ENCODE results near the gene PTPRK. TPM values are rescaled to one million over a fixed set of nuclear protein-coding genes. Genes with fewer than 3 reads are reported as not detected.
"Not testable (repeated sequence)": the region's sequence is repeated elsewhere in the genome, so short reads cannot be mapped to it uniquely, and the experiment has no call there.

PTPRK gene
- total and polyA plus RNA-seq, 9 of the 15 experiments (the other 6 are each of a cell fraction or from before 2014, with no cell fraction given): 0.04 to 0.51 TPM; not detected in 7

DNA sequence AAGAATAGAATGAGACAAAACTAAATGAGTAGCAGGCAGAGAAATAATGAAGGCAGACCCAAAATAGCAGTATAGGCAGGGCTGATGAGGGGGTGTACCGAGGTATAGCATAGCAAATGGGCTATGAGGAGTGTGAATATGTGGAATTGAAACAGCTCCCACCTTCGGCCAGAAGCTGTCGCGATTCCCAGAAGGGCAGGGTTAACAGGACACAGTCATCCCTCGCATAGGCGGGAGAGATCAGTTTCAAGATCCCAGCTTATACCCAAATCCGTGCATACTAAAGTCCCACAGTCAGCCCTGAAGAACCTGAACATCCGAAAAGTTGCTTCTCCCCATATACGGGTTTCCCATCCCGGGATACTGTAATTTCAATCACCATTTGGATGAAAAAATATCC is 82.7 kb downstream of the PTPRK start (continued):
- no peak for TF ChIP-seq SOX6 (IDR thresholded peaks at IDR 0.05)
- no peak for TF ChIP-seq FOXM1 (IDR thresholded peaks at IDR 0.05; ENCODE audit: low read depth)
- no peak for TF ChIP-seq FOXM1 (CRISPR knock-in tag; IDR thresholded peaks at IDR 0.05; ENCODE audit: low read depth)
- TF ChIP-seq ZNF143 (CRISPR knock-in tag; IDR thresholded peaks at IDR 0.05): no peak
- no peak for TF ChIP-seq ZNF436 (CRISPR knock-in tag; IDR thresholded peaks at IDR 0.05)
- TF ChIP-seq BDP1 (IDR thresholded peaks at IDR 0.05; ENCODE audit: insufficient read depth, insufficient read length): no peak
- TF ChIP-seq, protein P1, sequence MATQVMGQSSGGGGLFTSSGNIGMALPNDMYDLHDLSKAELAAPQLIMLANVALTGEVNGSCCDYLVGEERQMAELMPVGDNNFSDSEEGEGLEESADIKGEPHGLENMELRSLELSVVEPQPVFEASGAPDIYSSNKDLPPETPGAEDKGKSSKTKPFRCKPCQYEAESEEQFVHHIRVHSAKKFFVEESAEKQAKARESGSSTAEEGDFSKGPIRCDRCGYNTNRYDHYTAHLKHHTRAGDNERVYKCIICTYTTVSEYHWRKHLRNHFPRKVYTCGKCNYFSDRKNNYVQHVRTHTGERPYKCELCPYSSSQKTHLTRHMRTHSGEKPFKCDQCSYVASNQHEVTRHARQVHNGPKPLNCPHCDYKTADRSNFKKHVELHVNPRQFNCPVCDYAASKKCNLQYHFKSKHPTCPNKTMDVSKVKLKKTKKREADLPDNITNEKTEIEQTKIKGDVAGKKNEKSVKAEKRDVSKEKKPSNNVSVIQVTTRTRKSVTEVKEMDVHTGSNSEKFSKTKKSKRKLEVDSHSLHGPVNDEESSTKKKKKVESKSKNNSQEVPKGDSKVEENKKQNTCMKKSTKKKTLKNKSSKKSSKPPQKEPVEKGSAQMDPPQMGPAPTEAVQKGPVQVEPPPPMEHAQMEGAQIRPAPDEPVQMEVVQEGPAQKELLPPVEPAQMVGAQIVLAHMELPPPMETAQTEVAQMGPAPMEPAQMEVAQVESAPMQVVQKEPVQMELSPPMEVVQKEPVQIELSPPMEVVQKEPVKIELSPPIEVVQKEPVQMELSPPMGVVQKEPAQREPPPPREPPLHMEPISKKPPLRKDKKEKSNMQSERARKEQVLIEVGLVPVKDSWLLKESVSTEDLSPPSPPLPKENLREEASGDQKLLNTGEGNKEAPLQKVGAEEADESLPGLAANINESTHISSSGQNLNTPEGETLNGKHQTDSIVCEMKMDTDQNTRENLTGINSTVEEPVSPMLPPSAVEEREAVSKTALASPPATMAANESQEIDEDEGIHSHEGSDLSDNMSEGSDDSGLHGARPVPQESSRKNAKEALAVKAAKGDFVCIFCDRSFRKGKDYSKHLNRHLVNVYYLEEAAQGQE (IDR thresholded peaks at IDR 0.05; ENCODE audit: borderline replicate concordance): no peak
- TF ChIP-seq, protein P1 (CRISPR knock-in tag; IDR thresholded peaks at IDR 0.05; ENCODE audit: low read depth): no peak
- no peak for TF ChIP-seq SRSF9 (IDR thresholded peaks at IDR 0.05; ENCODE audit: borderline replicate concordance, low read depth, low read length)
- TF ChIP-seq KLF1 (tag; IDR thresholded peaks at IDR 0.05): no peak

- not testable (repeated sequence) for H3K27ac ChIP-seq (ENCODE audit: extremely low read depth, low read depth, low read length); ATAC-seq
Observed at GRCh38 chr6:128434752-128435151, 85.6 kb downstream of the PTPRK start.

More at GRCh38 chr6:128434752-128435151, 85.6 kb downstream of the PTPRK start:
- H3K27me3 ChIP-seq (ENCODE audit: control insufficient read depth in 2 of 2, insufficient read depth in 2 of 2, low read length in 2 of 2); FAIRE-seq; H3K9me3 ChIP-seq (replicated peaks; ENCODE audit: control insufficient read depth, insufficient read depth, low read depth, low read length); CTCF ChIA-PET (ENCODE audit: low intra/inter-chr PET ratio); H3K4me1 ChIP-seq (replicated peaks in 1 of 2; ENCODE audit: control insufficient read depth in 2 of 2, insufficient read depth in 2 of 2, low read length in 2 of 2); POLR2A ChIA-PET; H2AFZ ChIP-seq (ENCODE audit: low read depth, low read length); H4K20me1 ChIP-seq (replicated peaks; ENCODE audit: control insufficient read depth, insufficient read depth, low read length); H3K4me3 ChIP-seq; BruUV-seq (replicated peaks); DNase-seq (ENCODE audit: extremely low read depth in 1 of 4, low spot score in 3 of 4); H3K36me3 ChIP-seq (ENCODE audit: control insufficient read depth, insufficient read depth, low read length); H3K4me2 ChIP-seq (ENCODE audit: insufficient read depth, low read length); H3K9ac ChIP-seq (ENCODE audit: insufficient read depth in 1 of 2, low read depth in 2 of 2, low read length in 2 of 2); in situ Hi-C loops (cut with MboI); intact Hi-C loops (cut with micrococcal nuclease); H3K79me2 ChIP-seq (ENCODE audit: control insufficient read depth, insufficient read depth, low read length); H3K9me1 ChIP-seq (ENCODE audit: control insufficient read depth, insufficient read depth, low read length): not testable (repeated sequence)
- WGBS (ENCODE audit: insufficient coverage, low coverage, missing lambda C conversion rate): 0% methylated on average over 1 of the region's 1 CpG

Data from K562 (cell line).